Activated T-cell treated with anti-CD3 and anti-CD28 coated beads, Interleukin-2, amount 50 U/mL, for 48 hours (primary cell): ENCODE results near the gene USH2A.

ENCODE experiments used
- DNase-seq, 2 experiments: peaks; one replicate each; pipeline ENCODE4 v3.0.0-alpha.2; 2020

USH2A gene

DNA sequence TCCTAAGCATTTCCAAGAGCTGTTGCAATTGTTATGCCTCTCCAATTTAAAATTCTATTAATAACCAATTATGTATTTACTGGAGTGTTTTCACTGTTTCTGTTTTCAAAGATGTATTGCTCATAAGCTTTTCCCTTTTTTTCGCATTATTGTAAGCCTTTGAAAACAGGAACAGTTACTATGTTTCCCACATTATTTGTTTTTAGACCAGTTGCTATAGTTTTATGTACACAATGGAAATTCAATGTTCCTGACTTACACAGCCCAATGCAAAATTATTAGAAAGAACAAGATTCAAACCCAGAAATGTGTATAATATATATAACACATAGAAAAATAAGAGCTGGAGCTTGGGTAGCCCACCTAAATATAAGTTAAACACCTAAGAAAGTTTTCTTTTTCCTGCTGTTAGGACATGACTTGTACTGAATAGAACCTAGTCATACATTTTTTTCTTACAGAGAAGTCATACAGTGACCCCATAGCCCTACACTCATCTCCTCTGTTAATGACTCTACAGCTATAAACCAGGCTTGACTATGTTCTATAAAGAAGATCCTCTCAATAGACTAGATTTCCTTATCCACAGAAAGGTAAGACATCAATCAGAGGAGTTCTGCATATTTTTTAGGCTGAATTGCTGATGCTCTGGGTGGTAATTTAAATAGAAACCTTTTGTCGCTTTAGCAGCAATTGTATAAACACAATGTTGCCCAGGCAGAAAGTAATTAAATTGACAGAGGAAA is 299.6 kb downstream of the USH2A start:
- DNase-seq: no peak

DNA sequence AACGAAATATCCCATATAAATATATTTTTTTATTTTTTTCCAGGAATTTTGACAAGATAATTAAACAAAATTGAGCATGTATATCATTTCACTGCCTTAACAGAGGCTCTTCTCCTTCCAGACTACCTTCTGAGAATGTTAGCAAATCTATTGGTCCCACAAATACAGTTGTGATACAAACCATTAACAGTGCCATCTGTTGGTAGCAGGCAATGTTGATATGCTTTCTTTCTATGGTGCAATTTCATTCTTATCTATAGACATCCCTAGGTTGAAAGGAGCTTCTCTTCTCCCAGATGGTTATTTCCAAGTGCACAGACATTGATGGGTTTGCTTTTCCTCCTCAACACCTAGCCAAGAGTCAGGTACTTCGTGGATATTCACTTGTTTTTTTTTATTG is 303.6 kb downstream of the USH2A start:
- DNase-seq: no peak

DNA sequence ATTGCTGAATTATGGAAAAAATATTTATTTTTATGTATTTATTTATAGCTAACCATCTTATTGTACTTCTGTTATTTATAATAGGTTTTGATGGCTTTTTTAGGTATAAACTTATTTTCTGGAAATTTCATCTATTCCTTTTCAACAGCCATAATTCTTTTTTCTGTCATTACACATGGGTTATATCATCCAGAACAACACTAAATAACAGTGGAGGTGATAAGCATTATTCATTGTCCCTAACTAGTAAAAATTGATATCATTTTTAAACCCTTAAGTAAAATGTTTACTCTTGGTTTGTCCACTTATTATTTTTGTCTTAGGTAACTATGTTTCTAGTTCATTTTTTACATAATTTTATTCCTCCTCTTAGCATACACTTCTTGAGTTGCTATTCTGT is 309.1 kb downstream of the USH2A start:
- no peak for DNase-seq

DNA sequence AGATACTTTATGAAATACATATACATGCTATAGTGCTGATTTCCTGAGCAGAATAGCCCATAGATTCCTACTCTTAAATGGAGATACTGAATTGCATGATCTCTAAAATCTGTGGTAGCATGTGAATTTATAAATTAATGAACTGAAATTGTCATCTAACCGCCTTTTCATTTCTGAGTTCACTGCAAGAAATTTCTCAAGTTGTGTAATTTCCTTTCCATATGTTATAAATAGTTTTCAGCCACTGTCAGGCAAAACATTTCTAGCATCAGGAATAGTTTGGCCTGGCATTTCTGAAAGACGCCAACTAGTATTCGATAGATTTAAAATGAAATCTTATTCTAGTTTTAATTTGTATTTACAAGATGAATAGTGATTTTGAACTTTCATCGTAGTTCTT is 310.1 kb downstream of the USH2A start:
- DNase-seq: no peak

DNA sequence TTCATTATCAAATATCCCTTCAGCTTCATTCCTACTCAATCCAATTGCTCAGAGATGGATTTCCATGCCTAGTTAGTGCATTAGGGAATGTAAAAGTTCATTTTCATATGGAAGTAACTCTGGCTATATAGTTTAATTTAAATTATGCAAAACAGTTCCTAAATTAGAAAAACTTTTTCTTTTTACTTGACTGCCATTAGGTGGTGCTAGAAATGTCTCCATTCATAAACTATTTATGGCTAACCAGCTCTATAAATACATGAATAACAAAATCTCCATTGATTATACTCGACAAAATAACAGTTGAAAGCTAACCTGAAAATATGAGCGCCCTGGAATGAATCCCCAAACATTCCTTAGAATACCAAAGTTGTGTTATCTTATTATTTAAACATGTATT is 311.4 kb downstream of the USH2A start:
- no peak for DNase-seq

- no peak for DNase-seq
Measured at GRCh38 chr1:216095400-216095799, 327.8 kb downstream of the USH2A start.

DNA sequence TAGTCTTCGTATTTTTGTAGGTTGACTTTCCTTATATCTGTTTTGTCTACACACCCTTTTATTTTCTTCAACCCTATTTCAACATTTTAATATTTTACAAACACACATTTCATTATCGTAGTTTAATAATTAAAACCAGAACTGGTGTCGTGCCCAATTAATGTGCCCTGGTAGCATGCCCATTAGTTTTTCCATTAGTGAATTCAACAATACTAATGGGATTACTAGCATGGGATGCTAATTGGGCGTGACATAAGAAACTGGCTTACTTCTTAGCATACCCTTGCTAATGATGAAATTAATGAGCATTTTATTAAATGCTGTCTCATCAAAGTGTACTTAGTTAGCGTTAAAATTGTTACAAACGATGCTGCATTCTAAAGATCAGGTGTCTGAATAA is 332.7 kb downstream of the USH2A start:
- DNase-seq: no peak

- DNase-seq: no peak
Measured at GRCh38 chr1:216086678-216087077, 336.6 kb downstream of the USH2A start.

DNA sequence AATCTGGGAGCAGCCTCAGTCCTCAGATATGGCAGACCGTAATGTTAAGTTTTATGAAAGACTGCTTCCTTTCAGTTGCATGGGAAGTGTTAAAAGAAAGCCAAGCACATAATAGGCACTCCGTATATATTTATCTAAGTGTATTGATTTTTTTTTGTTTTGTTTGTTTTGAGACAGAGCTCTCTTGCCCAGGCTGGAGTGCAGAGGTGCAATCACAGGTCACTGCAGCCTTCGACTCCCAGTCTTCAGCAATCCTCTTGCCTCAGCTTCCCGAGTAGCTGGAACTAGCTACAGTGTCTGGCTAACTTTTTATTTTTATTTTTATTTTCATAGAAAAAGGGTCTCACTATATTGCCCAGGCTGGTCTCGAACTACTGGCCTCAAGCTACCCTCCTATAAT is 341.8 kb downstream of the USH2A start:
- DNase-seq: no peak

- no peak for DNase-seq
Measured at GRCh38 chr1:216076751-216077150, 346.5 kb downstream of the USH2A start.

GRCh38 chr1:216075339-216075738 is 347.9 kb downstream of the USH2A start:
- DNase-seq: no peak

DNA sequence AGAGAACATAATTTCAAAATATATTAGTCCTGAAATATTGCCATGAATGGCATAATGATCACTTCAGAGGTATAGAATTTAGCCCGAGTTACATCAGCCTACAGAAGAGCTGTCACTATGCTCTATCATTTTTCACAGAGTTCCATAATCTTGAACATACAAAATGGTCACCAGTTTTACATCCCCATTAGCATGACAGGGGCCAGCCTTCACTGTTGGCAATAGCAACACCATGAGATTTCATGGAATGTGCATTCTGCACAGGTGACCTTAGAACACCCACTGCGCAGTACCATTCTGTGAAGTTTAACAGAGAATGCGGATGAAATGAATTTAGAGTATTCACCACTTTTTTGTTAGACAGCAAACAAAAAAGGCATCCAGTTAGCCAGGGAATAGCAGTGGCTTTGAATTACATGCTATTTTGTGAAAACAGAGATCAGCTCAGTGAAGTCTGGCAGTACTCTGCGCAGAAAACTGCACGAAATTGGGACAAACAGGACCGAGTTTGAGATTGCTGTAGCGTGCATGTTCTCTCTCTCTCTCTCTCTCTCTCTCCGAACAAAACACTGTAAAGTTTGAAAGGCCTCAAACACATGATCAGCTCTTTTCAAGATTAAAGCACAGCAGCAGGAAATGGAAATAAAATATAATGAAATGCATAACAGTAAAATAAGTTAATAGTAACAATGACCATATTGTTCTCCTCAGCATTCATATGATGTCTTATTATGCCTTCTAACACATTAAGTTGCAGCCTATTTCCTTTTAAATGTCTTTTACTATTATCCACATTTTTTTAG is 349.3 kb downstream of the USH2A start:
- DNase-seq: no peak

- DNase-seq: no peak
Measured at GRCh38 chr1:216071262-216071661, 352.0 kb downstream of the USH2A start.

- no peak for DNase-seq
Measured at GRCh38 chr1:216064643-216065042, 358.6 kb downstream of the USH2A start.

DNA sequence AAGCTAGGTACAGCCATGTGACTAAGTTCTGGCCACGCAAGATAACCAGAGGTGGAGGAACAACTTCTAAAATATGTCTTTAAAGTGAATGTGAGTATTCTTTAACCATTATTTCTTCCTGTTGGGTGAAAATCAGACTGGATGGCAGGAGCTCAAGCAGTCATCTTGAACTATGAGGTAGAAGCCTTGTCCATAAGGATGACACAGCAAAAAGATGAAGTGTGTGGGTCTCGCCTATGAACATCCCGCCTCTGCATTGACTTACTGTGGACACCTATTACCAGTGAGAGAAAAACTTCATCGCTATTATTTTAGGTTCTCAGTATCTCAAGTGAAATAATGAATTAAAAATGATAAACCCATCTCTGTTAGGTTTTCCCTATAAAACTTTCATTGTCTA is 365.3 kb downstream of the USH2A start:
- no peak for DNase-seq

GRCh38 chr1:216057063-216057462 is 366.2 kb downstream of the USH2A start:
- no peak for DNase-seq

DNA sequence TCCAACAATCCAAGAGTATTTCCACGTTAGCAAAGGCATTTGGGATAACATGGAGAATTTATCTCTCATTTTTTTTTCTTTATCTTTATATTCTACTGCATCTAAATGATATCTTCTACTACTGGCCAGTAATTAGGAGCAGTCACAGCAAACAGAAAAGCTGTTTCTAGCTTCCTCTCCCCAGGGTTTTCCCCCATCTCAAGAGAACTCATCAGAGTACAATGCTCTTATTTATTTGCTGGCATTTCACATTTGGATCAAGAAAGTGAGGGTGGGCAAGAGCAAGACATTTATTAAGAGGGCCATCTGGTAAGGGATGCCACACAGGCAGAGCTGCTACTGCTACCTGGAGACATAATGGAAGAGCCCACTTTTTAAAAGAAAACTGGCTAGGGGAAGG is 368.2 kb downstream of the USH2A start:
- no peak for DNase-seq

DNA sequence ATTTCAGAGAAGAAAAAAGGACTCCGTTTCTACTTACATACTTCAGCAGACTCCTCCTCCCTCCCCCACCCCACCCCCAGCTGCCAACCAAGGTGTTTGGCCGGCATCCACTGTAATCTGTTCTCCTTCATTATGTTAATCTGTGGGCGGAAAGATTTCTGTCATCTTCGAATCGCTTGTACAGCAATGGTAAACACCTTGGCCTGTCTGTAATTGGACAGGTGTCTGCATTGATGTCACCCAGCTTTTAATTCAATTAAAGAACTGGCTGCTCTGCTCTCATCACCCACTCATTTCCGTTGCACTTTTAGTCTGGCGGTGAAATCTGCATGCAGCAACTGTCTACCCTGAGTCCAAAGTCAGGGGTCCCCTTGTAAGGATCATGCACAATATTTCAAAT is 368.6 kb downstream of the USH2A start:
- no peak for DNase-seq

- no peak for DNase-seq
Measured at GRCh38 chr1:216051071-216051470, 372.2 kb downstream of the USH2A start.

DNA sequence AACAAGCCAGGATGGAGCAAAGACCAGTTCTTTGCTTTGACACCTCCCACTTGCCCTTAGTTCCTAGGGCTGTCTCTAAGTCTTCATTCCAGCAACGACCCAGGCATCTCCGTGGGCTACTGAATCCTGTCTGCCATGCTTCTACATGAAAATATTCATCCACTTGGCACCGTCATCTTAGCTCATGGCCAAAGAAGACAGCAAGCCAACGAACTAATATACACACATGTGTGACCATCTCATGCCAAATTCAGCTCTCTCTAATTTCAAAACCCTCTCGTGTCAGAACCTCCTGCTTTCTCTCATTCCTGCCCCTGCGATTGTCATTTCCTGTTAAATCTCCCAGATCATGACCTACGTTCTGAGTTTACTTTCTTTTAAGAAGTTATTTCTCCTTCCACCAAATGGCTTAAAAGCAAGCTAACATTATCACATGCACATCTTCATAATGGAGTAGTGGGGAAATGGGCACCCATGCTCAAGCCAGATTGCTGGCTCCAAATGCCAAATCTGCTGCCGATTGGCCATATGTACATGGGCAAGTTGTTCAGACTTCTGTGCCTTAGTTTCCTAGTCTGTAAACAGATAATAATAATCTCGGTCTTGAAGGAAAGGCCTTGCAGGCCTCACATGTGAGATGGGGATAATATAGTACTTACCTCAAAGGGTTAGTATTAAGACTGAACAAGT is 373.4 kb downstream of the USH2A start:
- no peak for DNase-seq

GRCh38 chr1:216047811-216048572 is 375.3 kb downstream of the USH2A start:
- DNase-seq: no peak

DNA sequence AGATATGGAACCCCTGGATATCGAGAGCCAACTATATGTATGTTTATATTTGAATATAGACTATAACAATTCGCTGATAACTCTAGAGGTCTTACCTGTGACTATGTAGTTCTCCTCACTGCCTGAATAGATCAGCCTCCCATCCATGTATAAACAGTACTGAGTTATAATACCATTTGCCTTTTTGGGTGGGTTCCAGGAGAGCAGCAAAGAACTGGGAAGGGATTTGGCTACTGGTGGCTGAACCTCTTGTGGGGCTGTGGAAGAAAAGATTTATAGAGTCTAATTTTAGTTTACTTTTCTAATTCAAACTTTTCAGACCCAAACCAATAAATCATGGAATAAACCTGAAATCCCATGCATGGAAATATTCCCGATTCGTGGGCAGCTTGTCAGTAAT is 376.9 kb downstream of the USH2A start:
- DNase-seq: no peak

DNA sequence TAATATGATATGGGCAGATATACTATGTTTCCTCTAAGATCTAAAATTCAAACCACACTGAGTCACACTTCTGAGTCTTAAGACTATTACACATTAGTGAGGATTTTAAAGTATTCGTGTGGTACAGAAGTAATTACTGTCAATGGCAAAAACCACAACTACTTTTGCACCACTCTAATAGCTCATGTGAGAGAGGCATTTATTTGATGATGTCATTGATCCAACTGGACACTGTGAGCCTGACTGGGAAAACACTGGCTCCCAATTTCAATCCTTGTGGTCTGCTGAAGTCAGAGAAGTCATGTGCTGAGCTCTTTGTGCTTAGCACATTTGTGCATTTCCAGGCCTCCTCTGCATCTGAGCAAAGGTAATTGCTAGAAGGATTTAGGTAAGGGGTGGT is 377.8 kb downstream of the USH2A start:
- DNase-seq: no peak
